Kidney (tissue), 14 donors: Measurements from ENCODE around the gene AMDHD2. TPM values are rescaled to one million over a fixed set of nuclear protein-coding genes. Genes with fewer than 3 reads are reported as not detected.
A peak's percentile ranks its signal among the peaks of the same experiment; 100 is the strongest.

ENCODE experiments used
- DNase-seq, 5 donors: peaks; one replicate each; pipeline ENCODE4 v3.0.0-alpha.2; 2013 to 2020
- FAIRE-seq: peaks from 2 replicates; lab custom pipeline; 2012; peaks lifted over from hg19 to GRCh38; lab: Jason Lieb, UNC
- H3K27ac ChIP-seq, 2 donors: one replicate each; pipeline ENCODE4 v1.7.0; 2013; ENCODE audit warnings: low read depth in 2 of 2, low read length in 2 of 2, inconsistent platforms in 1 of 2
- H3K27me3 ChIP-seq: one replicate; pipeline ENCODE4 v1.7.1; 2013; ENCODE audit warnings: low read length, inconsistent platforms; ENCODE audit not compliant: control insufficient read depth, insufficient read depth
- H3K36me3 ChIP-seq, 3 donors: one replicate each; pipeline versions ENCODE4 v1.7.0 to v1.7.1; 2013; ENCODE audit warnings: low read length in 3 of 3, control low read depth in 1 of 3, inconsistent platforms in 1 of 3; ENCODE audit not compliant: insufficient read depth in 3 of 3, control insufficient read depth in 2 of 3
- H3K4me1 ChIP-seq, 3 donors: one replicate each; pipeline versions ENCODE4 v1.7.0 to v1.7.1; 2013; ENCODE audit warnings: low read length in 3 of 3, inconsistent platforms in 1 of 3, low read depth in 1 of 3; ENCODE audit not compliant: control insufficient read depth in 2 of 3, insufficient read depth in 2 of 3
- H3K4me3 ChIP-seq, 3 donors: one replicate each; pipeline versions ENCODE4 v1.7.0 to v1.8.1; 2013; ENCODE audit warnings: low read length in 3 of 3, control low read depth in 1 of 3, inconsistent platforms in 1 of 3
- H3K9ac ChIP-seq, 3 donors: one replicate each; pipeline versions ENCODE4 v1.7.0 to v1.7.1; 2013; ENCODE audit warnings: low read length in 3 of 3, control low read depth in 1 of 3, inconsistent platforms in 1 of 3
- H3K9me3 ChIP-seq, 3 donors: one replicate each; pipeline versions ENCODE4 v1.7.0 to v1.7.1; 2013; ENCODE audit warnings: low read length in 3 of 3, control low read depth in 1 of 3, inconsistent platforms in 1 of 3; ENCODE audit not compliant: control insufficient read depth in 2 of 3, insufficient read depth in 1 of 3
- intact Hi-C: fragments of 100-400 bp; cut with DNase I; formaldehyde crosslinking; loops from one replicate; pipeline ENCODE4 v1.11.1; 2022
- polyA plus RNA-seq: library from polyadenylated mRNA; stranded (reverse); fragments of 350-450 nt; fragmentation: Illumina TruSeq; extraction: RNeasy Lipid Tissue Mini Kit (QIAGEN cat#74804); gene quantifications from one replicate; pipeline ENCODE4 v1.2.3, GENCODE V29; 2014; ENCODE audit warnings: low read depth, low replicate concordance; ENCODE audit not compliant: insufficient read depth
- total RNA-seq: library from RNA; stranded (reverse); fragmentation: NEBNext Ultra II Directional; extraction: Animal tissue kit (Norgen Biotek cat#: 25700); gene quantifications from one replicate; pipeline ENCODE4 v1.2.1, GENCODE V29; 2021
- TF ChIP-seq, protein P1 (sequence below): IDR thresholded peaks from 3 replicates; pipeline ENCODE4 v1.5.1; 2012; ENCODE audit warnings: mild to moderate bottlenecking, moderate library complexity, borderline replicate concordance; ENCODE audit not compliant: insufficient read depth; ENCODE audit errors: extremely low read depth
- donor health status: control.
- donor health status: control.
- donor health status: control.
- donor health status: control.
- donor health status: control.
- donor health status: DM: yes; HTN: yes; CAD: no.
- donor health status: Normal renal cell carcinoma (clear cell type).

The AMDHD2 gene
- total and polyA plus RNA-seq, 2 donors from 2014 or later: 51.8 to 52.1 TPM

DNA sequence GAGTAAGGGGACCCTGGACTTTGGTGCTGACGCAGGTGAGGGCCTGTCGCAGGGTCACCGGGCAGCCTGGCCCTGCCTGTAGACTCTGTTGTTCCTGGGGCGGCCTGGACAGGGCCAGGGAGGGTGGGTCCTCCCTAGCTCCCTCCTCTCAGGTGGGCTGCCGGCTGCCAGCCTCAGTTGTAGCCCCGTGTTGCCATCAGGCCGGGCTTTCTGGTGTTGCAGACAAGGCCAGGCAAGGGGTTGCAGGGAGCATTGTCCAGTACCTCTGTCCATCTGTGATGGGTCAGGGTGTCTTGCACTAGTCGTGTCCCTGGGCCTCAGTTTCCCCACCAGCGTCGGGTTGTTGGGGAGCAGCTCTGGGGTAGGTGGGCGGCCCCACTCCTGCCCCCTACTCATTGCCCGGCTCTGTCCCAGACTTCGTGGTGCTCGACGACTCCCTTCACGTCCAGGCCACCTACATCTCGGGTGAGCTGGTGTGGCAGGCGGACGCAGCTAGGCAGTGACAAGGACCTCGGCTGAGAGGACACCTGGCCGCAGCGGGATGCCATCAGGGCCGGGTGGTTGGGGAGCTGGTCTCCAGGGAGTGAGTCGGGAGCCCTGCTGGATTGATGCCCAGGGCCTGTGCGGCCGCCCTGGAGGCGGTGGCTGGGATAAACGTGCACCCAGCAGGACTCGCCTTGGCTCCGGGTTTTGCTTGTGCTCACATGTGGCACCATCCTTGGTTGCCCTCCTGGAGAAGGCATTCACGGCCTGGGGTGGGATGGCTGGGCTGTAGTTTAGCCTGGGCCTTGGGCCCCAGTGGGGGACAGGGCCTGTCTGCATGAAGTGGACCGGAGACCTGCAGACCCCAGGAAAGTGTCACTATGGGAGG, 9.1 kb downstream of the AMDHD2 start:
- Histone ChIP-seq H3K9me3 (no peaks in the 10 kb centered on the region), H3K36me3 (peaks cover 0 to 10% (median 7%) of the 10 kb centered on the region in 3 donors), H3K9ac (no peak overlapping the region), H3K4me1 (peaks cover 0 to 10% (median 6%) of the 10 kb centered on the region in 3 donors), H3K4me3 (no peak overlapping the region), H3K27me3 (no peaks in the 10 kb centered on the region), H3K27ac (no peak overlapping the region)
- DNase-seq (peak in 2 of 5 donors; percentile 44 to 75), FAIRE-seq (no peak)
- intact Hi-C loops: no loop called here
- TF ChIP-seq, protein P1, sequence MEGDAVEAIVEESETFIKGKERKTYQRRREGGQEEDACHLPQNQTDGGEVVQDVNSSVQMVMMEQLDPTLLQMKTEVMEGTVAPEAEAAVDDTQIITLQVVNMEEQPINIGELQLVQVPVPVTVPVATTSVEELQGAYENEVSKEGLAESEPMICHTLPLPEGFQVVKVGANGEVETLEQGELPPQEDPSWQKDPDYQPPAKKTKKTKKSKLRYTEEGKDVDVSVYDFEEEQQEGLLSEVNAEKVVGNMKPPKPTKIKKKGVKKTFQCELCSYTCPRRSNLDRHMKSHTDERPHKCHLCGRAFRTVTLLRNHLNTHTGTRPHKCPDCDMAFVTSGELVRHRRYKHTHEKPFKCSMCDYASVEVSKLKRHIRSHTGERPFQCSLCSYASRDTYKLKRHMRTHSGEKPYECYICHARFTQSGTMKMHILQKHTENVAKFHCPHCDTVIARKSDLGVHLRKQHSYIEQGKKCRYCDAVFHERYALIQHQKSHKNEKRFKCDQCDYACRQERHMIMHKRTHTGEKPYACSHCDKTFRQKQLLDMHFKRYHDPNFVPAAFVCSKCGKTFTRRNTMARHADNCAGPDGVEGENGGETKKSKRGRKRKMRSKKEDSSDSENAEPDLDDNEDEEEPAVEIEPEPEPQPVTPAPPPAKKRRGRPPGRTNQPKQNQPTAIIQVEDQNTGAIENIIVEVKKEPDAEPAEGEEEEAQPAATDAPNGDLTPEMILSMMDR: no peak

DNA sequence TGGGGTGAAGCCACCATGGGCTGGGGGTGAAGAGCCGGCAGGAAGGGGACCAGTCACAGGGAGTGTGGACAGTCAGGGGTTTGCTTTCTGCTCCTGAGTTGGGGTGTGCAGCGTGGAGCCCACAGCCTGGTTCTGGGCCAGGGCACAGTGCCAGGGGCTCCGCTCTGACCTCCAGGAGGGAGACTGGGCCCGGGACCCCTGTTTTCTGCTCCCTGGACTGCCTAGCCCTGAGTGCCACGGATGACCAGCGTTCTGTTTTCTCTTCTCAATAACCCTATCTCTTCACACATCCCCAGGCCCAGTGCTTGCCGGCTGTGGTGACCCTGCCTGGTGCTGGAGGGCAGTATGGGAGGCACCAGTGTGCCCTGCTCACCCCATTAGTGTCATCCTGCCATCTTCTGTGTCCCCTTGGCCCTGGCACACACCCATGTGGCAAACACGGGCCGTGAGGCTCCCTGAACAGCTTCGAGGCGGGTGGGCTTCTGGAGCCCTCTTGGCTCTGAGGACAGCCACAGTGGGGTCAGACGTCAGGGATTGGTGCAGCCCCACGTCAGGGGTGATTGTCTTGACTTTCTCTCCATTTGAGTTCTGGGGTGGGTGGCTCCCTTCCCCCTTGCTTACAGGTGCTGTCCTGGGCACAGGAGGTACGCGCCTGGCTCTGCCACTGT, 9.9 kb downstream of the AMDHD2 start:
- H3K9me3 ChIP-seq: no peaks in the 10 kb centered on the region
- H3K36me3 ChIP-seq: peaks cover 0 to 7% (median 6%) of the 10 kb centered on the region in 3 donors
- FAIRE-seq: no peak
- H3K27me3 ChIP-seq: no peaks in the 10 kb centered on the region
- TF ChIP-seq, protein P1: no peak
- no peak overlapping the region for H3K9ac ChIP-seq
- peak in 2 of 5 donors; percentile 52 to 81 for DNase-seq
- H3K27ac ChIP-seq: no peak overlapping the region
- H3K4me3 ChIP-seq: no peak overlapping the region
- intact Hi-C loops: no loop called here
- H3K4me1 ChIP-seq: peaks cover 0 to 6% (median 4%) of the 10 kb centered on the region in 3 donors

DNA sequence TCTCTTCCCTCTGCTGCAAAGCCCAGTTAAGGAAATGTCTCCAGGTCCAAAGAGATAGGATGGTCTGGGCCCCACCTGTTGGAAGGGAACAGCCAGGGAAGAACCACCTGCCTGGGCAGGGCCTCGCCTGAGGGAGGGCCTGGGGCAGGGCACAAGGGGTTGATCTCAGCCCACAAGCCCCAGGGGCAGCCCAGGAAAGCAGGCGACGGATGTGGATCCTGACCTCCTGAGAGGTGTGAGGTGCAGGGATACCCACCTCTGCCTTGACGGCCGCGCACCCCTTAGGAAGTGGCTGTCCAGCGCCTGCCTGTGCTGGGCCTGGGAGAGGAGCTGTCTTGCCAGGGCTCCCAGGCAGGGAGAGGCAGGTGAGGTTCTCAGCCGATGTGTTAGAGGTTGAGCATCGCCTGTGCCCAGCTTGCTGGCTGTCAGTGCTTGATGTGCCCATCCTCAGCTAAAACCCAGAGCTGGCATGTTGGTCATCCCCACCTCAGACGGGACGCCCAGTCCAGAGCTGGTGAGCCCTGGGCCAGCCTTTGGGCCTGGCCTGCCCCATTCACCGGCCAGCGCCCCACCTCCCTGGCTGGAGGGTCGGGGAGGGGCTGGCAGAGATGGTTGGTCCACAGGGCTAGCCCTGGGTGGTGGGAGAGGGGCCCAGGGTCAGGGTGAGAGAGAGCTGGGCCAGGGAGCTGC, 10.6 kb downstream of the AMDHD2 start:
- intact Hi-C loops: no loop called here
- DNase-seq (peak in 2 of 5 donors; percentile 51 to 84), FAIRE-seq (no peak)
- Histone ChIP-seq H3K27ac (peak overlapping the region in 1 of 2 donors; percentile 99), H3K9me3 (no peaks in the 10 kb centered on the region), H3K9ac (no peak overlapping the region), H3K27me3 (no peaks in the 10 kb centered on the region), H3K4me3 (no peak overlapping the region), H3K36me3 (peaks cover 0 to 7% (median 6%) of the 10 kb centered on the region in 3 donors), H3K4me1 (peaks cover 0 to 6% (median 4%) of the 10 kb centered on the region in 3 donors)
- TF ChIP-seq, protein P1: no peak
